ENCODE measurements around the gene ANO10.
"Not testable (repeated sequence)": the region's sequence is repeated elsewhere in the genome, so short reads cannot be mapped to it uniquely, and the experiment has no call there.

Gene ANO10

GRCh38 chr3:43624619-43625305, 3.0 kb upstream of the ANO10 start:
- no peak for DNase-seq

DNA sequence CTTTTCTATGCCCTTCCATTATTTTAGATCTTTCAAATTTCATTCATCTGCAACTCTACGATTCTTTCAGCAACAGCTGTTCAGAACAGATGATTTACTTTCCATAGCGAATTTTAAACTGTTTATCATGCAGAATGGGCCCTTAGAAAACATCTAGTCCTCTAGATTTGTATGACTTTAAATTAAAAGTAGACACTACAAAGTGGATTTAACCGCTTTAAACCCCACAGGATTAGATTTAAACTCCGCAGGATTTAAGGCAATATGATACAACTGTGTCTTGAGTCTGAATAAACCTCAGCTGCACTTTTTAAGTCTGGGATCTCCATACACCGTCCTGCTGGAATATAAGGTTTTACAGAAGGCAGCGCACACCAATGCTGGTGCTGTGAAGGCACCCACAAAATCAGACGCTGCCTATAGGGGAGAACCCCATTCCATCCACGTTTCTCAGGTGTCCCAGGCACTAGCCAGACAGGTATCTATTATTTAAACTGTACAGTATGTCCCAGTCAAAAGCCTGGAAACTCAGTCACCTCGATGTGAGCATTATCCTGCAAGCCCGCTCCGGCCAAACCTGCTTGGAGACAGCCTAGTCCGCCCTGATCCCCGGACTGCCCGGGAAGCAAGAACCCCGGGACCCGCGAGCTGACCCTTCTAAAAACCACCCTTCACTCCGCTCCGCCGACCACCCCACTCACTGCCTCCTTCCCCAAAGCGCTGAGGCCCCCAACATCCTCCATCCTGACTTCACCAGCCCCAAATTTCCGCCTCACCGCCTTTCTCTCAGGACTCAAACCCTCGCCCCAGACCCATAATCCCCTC, 768 bp downstream of the ANO10 start:
- no peak for DNase-seq

DNA sequence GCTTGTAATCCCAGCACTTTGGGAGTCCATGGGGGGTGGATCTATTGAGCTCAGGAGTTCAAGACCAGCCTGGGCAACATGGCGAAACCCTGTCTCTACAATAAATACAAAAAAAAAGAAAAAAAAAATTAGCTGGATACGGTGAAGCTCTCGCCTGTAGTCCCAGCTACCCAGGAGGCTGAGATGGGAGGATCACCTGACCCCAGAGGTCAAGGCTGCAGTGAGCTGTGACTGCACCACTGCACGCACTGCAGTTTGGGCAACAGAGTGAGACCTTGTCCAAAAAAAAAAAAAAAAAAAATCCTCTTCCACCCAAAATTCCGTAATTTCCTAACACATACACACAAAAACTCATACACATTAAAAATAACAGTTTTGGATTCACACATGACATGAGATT, 2.2 kb downstream of the ANO10 start:
- no peak for DNase-seq

DNA sequence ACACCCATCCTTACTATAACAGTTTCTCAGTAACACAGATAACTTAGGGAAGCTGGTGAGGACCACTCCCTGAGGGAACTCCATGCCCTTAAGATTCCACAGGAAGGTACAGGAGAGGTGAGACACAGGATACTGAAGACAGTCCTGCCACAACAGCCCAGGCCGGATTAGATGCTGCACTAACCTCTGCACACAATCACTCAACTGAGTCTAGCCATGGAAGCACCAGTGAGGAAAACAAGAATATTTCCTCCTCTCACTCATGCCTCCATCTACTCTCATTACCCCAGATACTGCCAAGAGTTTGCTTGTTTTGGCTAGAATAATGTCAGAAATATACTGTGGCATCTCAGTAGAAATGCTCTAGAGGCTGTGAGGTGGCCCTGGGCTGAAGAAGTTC, 3.7 kb downstream of the ANO10 start:
- no peak for DNase-seq

DNA sequence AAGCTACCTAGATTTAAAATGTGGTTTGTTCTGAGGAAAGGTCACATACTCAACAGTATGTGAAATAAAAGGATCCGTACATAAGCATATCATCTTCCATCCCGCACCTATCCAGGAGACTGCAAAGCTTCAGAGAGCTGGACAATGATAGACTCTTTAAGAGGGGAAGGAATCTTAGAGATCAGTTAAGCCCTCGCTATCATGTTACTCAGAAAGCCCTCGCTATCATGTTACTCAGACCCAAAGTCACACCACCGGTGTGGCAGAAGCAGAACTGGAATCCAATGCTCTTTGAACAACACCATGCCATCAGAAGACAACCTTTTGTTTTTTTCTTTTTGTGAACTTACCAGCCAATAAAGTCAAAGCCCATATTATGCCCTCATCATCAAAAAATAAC, 5.8 kb downstream of the ANO10 start:
- DNase-seq, result no peak

DNA sequence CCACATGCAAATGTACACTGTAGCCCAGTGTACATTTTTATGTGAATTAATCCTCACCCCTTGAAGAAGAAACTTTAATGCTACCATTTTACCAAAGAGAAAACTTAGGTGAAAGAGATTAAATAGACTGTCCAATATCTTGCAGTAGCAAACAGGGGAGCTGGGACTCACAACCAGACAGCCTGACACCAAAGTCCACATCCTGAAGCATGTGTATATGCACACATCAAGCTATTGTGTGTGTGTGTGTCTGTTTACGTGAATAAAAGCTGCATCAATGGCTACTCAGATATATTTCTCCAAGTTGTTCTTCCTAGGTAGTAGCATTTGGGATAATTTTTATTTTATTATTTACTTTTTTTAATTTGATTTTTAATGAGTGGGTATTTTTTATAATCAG, 6.7 kb downstream of the ANO10 start:
- DNase-seq, result no peak

GRCh38 chr3:43613976-43614375, 7.8 kb downstream of the ANO10 start:
- DNase-seq, result no peak

- no peak for DNase-seq
These were observed 9.4 kb downstream of the ANO10 start for GRCh38 chr3:43612419-43612818.

DNA sequence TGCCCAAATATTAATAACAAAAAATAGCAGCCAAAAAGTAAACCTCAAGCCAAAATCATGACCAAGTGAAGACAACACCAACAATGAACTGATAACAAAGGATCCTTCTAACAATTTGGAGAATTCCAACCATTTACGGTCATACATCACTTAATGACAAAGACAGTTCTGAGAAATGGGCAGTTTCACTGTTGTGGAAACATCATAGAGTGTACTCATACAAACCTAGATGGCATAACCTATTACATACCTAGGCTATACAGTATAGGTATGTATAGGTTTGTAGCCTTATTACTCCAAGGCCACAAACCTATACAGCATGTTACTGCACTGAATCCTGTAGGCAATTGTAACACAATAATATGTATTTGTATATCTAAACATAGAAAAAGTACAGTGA, 12.4 kb downstream of the ANO10 start:
- no peak for DNase-seq

DNA sequence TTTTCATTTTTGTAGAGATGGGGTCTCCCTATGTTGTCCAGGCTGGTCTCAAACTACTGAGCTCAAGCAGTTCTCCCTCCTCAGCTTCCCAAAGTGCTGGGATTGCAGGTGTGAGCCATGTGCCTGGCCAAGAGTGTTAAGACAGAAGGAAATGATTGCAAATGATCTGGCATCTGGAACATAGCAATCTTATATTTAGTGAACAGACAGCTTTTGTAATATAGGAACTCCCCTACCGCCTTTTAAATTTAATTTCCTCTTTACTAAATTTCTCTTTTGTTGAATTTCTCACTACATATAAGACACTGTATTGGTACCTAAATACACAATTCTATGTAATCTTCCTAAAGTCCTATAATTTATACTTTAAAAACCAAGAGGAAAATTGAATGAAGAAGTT, 13.1 kb downstream of the ANO10 start:
- DNase-seq, result no peak

DNA sequence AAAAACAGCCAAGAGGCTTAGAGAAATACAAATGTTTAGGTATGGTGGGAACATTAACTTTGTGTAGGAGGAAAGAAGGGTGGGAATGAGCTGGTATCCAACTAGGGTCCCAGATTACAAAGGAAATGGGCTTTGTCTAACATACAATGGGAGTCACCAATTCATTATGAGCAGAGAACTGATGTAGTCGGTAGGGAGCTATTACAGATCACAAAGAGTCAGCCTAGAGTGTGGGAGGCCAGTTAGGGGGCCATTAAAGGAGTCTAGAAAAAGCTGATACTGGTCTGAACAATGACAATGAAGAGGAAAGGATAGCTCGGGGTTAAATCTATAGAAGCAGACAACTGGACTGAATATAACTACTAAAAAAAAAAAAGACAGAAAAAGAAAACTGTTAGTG, 15.5 kb downstream of the ANO10 start:
- no peak for DNase-seq

DNA sequence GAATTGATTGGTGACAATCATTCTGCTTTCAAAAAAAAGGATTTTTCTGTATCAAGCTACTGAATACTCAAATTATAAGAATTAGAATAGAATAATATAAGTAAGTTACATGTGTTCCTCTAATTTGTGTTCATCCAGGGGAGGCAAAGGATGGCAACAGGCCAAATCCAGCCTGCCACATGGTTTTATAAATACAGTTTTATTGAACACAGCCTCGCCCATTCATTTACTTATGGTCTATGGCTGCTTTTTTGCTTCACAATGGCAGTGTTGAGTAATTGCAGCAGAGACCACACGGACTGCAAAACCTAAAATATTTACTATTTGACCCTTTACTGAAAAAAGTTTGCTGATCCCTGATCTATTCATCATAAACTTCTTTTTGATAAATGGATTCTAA, 21.9 kb downstream of the ANO10 start:
- DNase-seq, result not testable (repeated sequence)

GRCh38 chr3:43597961-43598360, 23.9 kb downstream of the ANO10 start:
- no peak for DNase-seq

DNA sequence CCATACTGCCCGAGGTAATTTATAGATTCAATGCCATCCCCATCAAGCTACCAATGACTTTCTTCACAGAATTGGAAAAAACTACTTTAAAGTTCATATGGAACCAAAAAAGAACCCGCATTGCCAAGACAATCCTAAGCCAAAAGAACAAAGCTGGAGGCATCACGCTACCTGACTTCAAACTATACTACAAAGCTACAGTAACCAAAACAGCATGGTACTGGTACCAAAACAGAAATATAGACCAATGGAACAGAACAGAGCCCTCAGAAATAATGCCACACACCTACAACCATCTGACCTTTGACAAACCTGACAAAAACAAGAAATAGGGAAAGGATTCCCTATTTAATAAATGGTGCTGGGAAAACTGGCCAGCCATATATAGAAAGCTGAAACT, 25.6 kb downstream of the ANO10 start:
- DNase-seq, result not testable (repeated sequence)

GRCh38 chr3:43595280-43595679, 26.5 kb downstream of the ANO10 start:
- not testable (repeated sequence) for DNase-seq

DNA sequence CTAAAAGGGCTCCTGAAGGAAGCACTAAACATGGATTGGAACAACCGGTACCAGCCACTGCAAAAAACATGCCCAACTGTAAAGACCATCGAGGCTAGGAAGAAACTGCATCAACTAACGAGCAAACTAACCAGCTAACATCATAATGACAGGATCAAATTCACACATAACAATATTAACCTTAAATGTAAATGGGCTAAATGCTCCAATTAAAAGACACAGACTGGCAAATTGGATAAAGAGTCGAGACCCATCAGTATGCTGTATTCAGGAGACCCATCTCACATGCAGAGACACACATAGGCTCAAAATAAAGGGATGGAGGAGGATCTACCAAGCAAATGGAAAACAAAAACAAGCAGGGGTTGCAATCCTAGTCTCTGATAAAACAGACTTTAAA, 28.2 kb downstream of the ANO10 start:
- not testable (repeated sequence) for DNase-seq

- not testable (repeated sequence) for DNase-seq
These were observed 29.9 kb downstream of the ANO10 start for GRCh38 chr3:43591866-43592265.

DNA sequence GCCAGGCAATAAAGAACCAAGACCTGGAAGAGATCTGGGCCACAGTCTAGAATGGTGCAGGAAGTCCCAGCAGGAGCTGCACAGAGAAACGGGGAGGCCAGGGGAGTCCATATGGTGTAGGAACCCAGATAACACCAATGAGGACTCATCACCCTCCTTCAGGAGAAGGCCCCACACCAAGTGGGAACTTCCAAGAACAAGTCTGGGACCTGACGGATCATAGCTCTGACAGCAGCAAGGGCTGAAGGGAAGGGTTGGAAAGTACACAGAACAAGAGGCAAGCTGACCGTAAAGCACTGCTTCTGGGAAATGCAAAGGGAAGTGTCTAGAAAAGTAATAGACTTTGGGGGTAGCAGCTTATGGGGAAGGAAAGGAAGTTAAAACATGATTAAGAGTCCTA, 34.5 kb downstream of the ANO10 start:
- DNase-seq, result no peak

GRCh38 chr3:43584043-43584826, 37.6 kb downstream of the ANO10 start:
- DNase-seq, result no peak

DNA sequence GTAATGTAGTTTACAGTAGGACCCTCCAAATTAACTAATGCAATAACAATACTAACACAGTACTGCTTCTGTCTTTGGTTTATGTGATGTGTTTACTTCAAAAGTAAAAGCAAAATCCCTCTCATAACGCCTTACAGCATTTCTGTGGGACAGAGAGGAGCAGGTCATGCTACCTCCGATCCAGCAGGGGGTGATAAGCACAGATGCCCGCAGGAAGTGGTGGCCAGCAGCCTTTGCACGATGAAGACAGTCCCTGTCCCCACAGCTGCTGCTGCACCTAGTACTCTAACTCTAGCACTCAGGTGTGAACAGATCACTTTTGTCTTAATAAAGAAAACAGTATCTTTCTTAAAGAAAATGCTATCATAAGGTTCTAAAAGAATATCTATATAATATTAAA, 38.3 kb downstream of the ANO10 start:
- no peak for DNase-seq

DNA sequence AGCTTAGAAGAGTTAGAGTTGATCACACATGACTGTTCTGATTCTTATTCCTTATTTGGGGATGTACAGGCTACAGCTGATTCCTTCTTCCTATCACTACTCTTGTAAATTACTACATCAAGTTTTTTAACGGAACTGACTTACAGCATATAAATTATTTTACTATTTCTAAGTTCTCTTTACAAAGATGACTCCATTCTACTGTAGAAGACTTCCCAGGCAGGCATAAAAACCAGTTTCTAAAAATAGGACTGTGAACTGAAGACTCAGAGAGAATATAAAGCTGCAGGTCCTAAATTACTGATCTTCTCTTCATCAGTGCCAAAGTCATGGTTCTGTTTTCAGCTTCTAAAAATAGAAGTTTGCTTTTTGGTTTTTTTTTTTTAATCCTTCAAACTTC, 38.9 kb downstream of the ANO10 start:
- DNase-seq, result no peak

DNA sequence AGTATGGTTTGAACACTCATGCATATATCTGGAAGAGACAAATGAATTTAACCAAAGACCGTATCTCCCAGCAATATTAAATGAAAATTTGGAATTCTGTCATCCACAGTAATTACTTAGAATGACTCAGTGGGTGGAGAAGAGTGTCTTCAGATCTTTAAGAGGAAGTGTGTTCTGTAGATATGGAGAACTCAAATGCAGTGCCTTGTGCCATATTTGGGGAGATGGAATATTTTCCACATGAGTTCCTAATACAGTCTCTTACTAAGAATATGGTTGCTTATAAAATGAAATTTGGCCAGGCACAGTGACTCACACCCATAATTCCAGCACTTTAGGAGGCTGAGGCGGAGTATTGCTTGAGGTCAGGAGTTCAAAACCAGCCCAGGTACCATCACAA, 40.5 kb downstream of the ANO10 start:
- DNase-seq, result no peak

DNA sequence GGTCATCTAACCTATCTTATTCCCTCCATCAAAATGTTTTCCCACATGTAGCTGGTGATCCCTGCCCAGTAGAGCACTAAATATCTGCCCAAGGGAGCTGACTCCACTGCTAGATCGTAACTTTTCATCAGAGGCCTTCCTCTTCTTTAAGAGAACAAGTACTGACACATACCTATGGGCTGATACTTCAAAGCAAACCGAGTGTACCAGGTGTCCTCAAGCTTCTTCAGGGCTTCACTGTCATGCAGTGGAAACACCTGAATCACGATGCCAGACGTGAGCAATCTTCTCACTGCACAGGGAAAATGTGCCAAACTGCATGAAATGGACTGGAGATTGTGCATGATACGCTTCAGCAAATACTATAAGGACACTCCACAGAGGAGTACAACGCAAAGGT, 41.6 kb downstream of the ANO10 start:
- no peak for DNase-seq

DNA sequence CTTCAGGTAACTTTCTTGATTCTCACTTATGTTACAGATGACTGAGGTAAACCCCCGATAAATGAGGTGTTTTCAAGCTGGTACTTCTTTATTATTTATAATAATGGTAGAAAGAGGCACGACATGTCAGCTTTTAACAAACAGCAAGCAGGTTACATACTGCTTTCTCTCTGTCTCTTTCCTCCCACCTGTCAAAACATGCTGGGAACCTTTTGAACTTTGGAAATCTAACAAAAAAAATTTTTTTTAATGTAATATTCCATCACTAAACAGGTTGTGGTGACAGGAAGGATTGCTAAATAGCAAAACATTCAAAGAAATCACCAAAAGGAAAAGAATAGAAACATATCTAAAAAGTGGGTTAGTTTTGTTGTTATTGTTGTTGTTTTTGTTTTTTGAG, 48.2 kb downstream of the ANO10 start:
- no peak for DNase-seq
